Vagina (tissue), 2 donors: ENCODE results near the gene BICC1. TPM values are rescaled to one million over a fixed set of nuclear protein-coding genes. Genes with fewer than 3 reads are reported as not detected.

Experiments
- DNase-seq, 2 donors: peaks; one replicate each; pipeline ENCODE4 v3.0.0-alpha.2; 2017; ENCODE audit errors: extremely low spot score in 2 of 2
- H3K27ac ChIP-seq: fragments of 200-600 bp; sonication (generic); one replicate; pipeline ENCODE4 v1.5.1; 2019
- H3K27me3 ChIP-seq: fragments of 200-600 bp; sonication (generic); one replicate; pipeline ENCODE4 v1.5.1; 2019
- H3K36me3 ChIP-seq, 2 donors: fragments of 200-600 bp; sonication (generic); one replicate each; pipeline ENCODE4 v1.5.1; 2017 to 2019
- H3K4me1 ChIP-seq: fragments of 200-600 bp; sonication (generic); one replicate; pipeline ENCODE4 v1.5.1; 2019
- H3K4me3 ChIP-seq, 2 donors: fragments of 200-600 bp; sonication (generic); 1 replicate in 1 of 2; 2 replicates in 1 of 2; pipeline ENCODE4 v1.5.1; 2016 to 2019
- H3K9me3 ChIP-seq: fragments of 200-600 bp; sonication (generic); one replicate; pipeline ENCODE4 v1.5.1; 2019
- CTCF ChIP-seq, 3 experiments: fragments of 450-650 bp in 2 of 3; fragments of 200-600 bp in 1 of 3; sonication (generic) in 1 of 3; IDR thresholded peaks; one replicate each; pipeline ENCODE4 v1.5.1; 2017 to 2019; ENCODE audit warnings: antibody characterized with exemption in 3 of 3, mild to moderate bottlenecking in 2 of 3, moderate library complexity in 2 of 3
- POLR2A ChIP-seq, 2 donors: fragments of 450-650 bp; IDR thresholded peaks; one replicate each; pipeline ENCODE4 v1.6.1; 2017; ENCODE audit warnings: antibody characterized with exemption in 2 of 2, mild to moderate bottlenecking in 2 of 2, moderate library complexity in 2 of 2
- POLR2AphosphoS5 ChIP-seq, 2 donors: sonication (generic); formaldehyde crosslinking; IDR thresholded peaks; one replicate each; pipeline ENCODE4 v1.9.0; 2017; ENCODE audit warnings: antibody characterized with exemption in 2 of 2, mild to moderate bottlenecking in 2 of 2, low read depth in 1 of 2; ENCODE audit not compliant: insufficient read depth in 1 of 2
- intact Hi-C: fragments of 100-400 bp; cut with DNase I; formaldehyde crosslinking; loops from one replicate; pipeline ENCODE4 v1.15.1; 2023
- total RNA-seq: library from RNA; depleted of rRNA; stranded (reverse); fragments of >200 nt; gene quantifications from one replicate; pipeline ENCODE4 v1.2.3, GENCODE V29; 2016

Gene BICC1
- total RNA-seq, 1 donor from 2014 or later = 15.2 TPM

GRCh38 chr10:58586282-58587245 is 73.9 kb downstream of the BICC1 start:
- no peaks in the 10 kb centered on the region for H3K9me3 ChIP-seq
- H3K27me3 ChIP-seq = no peaks in the 10 kb centered on the region

GRCh38 chr10:58587676-58588075 is 75.0 kb downstream of the BICC1 start:
- H3K4me1 ChIP-seq = peaks cover 17% of the 10 kb centered on the region

More at GRCh38 chr10:58586282-58587245, 73.9 kb downstream of the BICC1 start:
- intact Hi-C loops = no loop called here
- Histone ChIP-seq H3K4me3 (no peak overlapping the region), H3K4me1 (peaks cover 17% of the 10 kb centered on the region), H3K36me3 (no peaks in the 10 kb centered on the region), H3K27ac (no peak overlapping the region)
- DNase-seq = no peak
- TF ChIP-seq POLR2A (IDR thresholded peaks at IDR 0.05) = no peak
- no peak for TF ChIP-seq POLR2AphosphoS5 (IDR thresholded peaks at IDR 0.05; ENCODE audit: insufficient read depth in 1 of 2, low read depth in 1 of 2)
- TF ChIP-seq CTCF (IDR thresholded peaks at IDR 0.05) = no peak

GRCh38 chr10:58588673-58589265 is 76.1 kb downstream of the BICC1 start:
- H3K9me3 ChIP-seq = no peaks in the 10 kb centered on the region
- intact Hi-C loops = no loop called here
- no peak for DNase-seq

More at GRCh38 chr10:58587676-58588075, 75.0 kb downstream of the BICC1 start:
- Histone ChIP-seq H3K27me3 (no peaks in the 10 kb centered on the region), H3K4me3 (no peak overlapping the region), H3K27ac (no peak overlapping the region), H3K36me3 (no peaks in the 10 kb centered on the region), H3K9me3 (no peaks in the 10 kb centered on the region)
- intact Hi-C loops = no loop called here
- no peak for DNase-seq
- no peak for TF ChIP-seq POLR2AphosphoS5 (IDR thresholded peaks at IDR 0.05; ENCODE audit: insufficient read depth in 1 of 2, low read depth in 1 of 2)
- TF ChIP-seq POLR2A (IDR thresholded peaks at IDR 0.05) = no peak
- no peak for TF ChIP-seq CTCF (IDR thresholded peaks at IDR 0.05)

GRCh38 chr10:58590152-58590840 is 77.6 kb downstream of the BICC1 start:
- intact Hi-C loops = no loop called here
- no peaks in the 10 kb centered on the region for H3K36me3 ChIP-seq
- no peak for TF ChIP-seq POLR2AphosphoS5 (IDR thresholded peaks at IDR 0.05; ENCODE audit: insufficient read depth in 1 of 2, low read depth in 1 of 2)
- TF ChIP-seq POLR2A (IDR thresholded peaks at IDR 0.05) = no peak
- TF ChIP-seq CTCF (IDR thresholded peaks at IDR 0.05) = no peak
- H3K9me3 ChIP-seq = no peaks in the 10 kb centered on the region
- no peaks in the 10 kb centered on the region for H3K27me3 ChIP-seq
- H3K27ac ChIP-seq = no peak overlapping the region
- no peak for DNase-seq
- H3K4me3 ChIP-seq = no peak overlapping the region
- peaks cover 17% of the 10 kb centered on the region for H3K4me1 ChIP-seq

More at GRCh38 chr10:58588673-58589265, 76.1 kb downstream of the BICC1 start:
- Histone ChIP-seq H3K27me3 (no peaks in the 10 kb centered on the region), H3K36me3 (no peaks in the 10 kb centered on the region), H3K4me3 (no peak overlapping the region), H3K4me1 (peaks cover 17% of the 10 kb centered on the region), H3K27ac (no peak overlapping the region)
- TF ChIP-seq POLR2A (IDR thresholded peaks at IDR 0.05) (no peak), POLR2AphosphoS5 (IDR thresholded peaks at IDR 0.05; ENCODE audit: insufficient read depth in 1 of 2, low read depth in 1 of 2) (no peak), CTCF (IDR thresholded peaks at IDR 0.05) (no peak)
